Lower lobe of right lung (tissue), 2 donors: ENCODE results near the gene ME2. TPM values are rescaled to one million over a fixed set of nuclear protein-coding genes. Genes with fewer than 3 reads are reported as not detected.

Source experiments
- ATAC-seq, 2 donors: fragments of 200-7000 bp; cut with Tn5 transposase; one replicate each; pipeline ENCODE4 v1.9.1; 2020 to 2022; ENCODE audit warnings: mild to moderate bottlenecking in 2 of 2, moderate library complexity in 2 of 2
- DNase-seq: peaks from one replicate; pipeline ENCODE4 v3.0.0-alpha.2; 2020
- H3K27ac ChIP-seq: fragments of 200-600 bp; one replicate; pipeline ENCODE4 v1.8.0; 2022
- H3K27me3 ChIP-seq: fragments of 200-600 bp; one replicate; pipeline ENCODE4 v1.8.0; 2022; ENCODE audit warnings: low read depth
- H3K36me3 ChIP-seq: fragments of 200-600 bp; one replicate; pipeline ENCODE4 v1.8.0; 2022; ENCODE audit warnings: mild to moderate bottlenecking
- H3K4me1 ChIP-seq: fragments of 200-600 bp; one replicate; pipeline ENCODE4 v1.8.0; 2022
- H3K4me3 ChIP-seq: fragments of 200-600 bp; one replicate; pipeline ENCODE4 v1.8.0; 2022; ENCODE audit warnings: mild to moderate bottlenecking
- H3K9me3 ChIP-seq: fragments of 200-600 bp; one replicate; pipeline ENCODE4 v1.8.0; 2022
- CTCF ChIP-seq: fragments of 200-600 bp; IDR thresholded peaks from one replicate; pipeline ENCODE4 v1.8.0; 2022; ENCODE audit warnings: antibody characterized with exemption, mild to moderate bottlenecking
- intact Hi-C: fragments of 100-400 bp; cut with DNase I; formaldehyde crosslinking; loops from one replicate; pipeline ENCODE4 v1.11.0; 2022
- total RNA-seq: library from RNA; stranded (reverse); fragmentation: NEBNext Ultra II Directional; extraction: Animal tissue kit (Norgen Biotek cat#: 25700); gene quantifications from one replicate; pipeline ENCODE4 v1.2.1, GENCODE V29; 2021
- donor health status: DM: no; HTN: yes; CAD: no; lungs with severe emphysema.

Gene ME2
- total RNA-seq, 1 donor from 2014 or later = 42.4 TPM

- ATAC-seq = no peak
- intact Hi-C loops = no loop called here
Measured at GRCh38 chr18:50839341-50839740, 39.6 kb upstream of the ME2 start.

DNA sequence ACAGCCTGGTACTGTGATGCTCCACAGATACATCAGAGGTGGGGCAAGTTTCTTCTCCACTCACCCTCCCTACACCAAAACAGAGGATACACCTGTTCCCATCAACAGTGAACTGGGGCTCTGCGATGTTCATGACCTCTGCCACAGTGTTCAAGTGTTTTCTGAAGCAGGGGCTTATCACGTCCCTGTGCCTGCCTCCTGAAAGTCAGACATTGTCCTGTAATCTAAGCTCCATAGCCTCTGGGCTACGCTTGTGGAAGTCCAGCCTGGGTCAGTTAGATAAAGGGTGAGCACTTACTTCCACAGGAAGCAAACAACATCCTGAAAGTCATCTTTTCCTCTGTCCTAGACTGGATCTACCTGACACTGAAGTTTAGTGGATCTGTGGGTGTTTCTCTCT lies 38.9 kb upstream of the ME2 start:
- Histone ChIP-seq H3K27me3 (no peaks in the 10 kb centered on the region), H3K36me3 (no peaks in the 10 kb centered on the region), H3K4me3 (no peak overlapping the region), H3K9me3 (no peaks in the 10 kb centered on the region), H3K27ac (no peak overlapping the region), H3K4me1 (peaks cover 14% of the 10 kb centered on the region)
- ATAC-seq (no peak), DNase-seq (no peak)
- TF ChIP-seq CTCF = no peak
- intact Hi-C loops = no loop called here

More at GRCh38 chr18:50839341-50839740, 39.6 kb upstream of the ME2 start:
- TF ChIP-seq CTCF = no peak
- no peak overlapping the region for H3K27ac ChIP-seq
- no peaks in the 10 kb centered on the region for H3K27me3 ChIP-seq
- H3K4me3 ChIP-seq = no peak overlapping the region
- peaks cover 14% of the 10 kb centered on the region for H3K4me1 ChIP-seq
- no peaks in the 10 kb centered on the region for H3K36me3 ChIP-seq
- no peaks in the 10 kb centered on the region for H3K9me3 ChIP-seq
- no peak for DNase-seq

DNA sequence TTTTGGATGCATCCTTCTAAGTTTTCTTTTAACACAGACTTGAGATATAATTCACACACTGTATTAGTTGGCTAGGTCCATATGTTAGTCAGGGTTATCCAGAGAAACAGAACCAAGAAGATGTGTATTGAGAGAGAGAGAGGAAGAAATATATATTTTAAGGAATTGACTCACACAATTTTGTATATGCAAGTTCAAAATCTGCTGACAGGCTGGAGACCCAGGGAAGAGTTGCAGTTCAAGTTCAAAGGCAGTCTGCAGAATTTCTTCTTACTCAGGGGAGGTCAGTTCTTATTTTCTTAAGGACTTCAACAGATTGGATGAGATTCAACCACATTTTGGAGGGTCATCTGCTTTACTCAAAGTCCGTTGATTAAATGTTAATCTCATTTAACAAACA lies 36.1 kb upstream of the ME2 start:
- ATAC-seq (no peak), DNase-seq (no peak)
- Histone ChIP-seq H3K36me3 (no peaks in the 10 kb centered on the region), H3K27me3 (no peaks in the 10 kb centered on the region), H3K9me3 (no peaks in the 10 kb centered on the region), H3K27ac (no peak overlapping the region), H3K4me3 (no peak overlapping the region), H3K4me1 (no peaks in the 10 kb centered on the region)
- intact Hi-C loops = no loop called here
- no peak for TF ChIP-seq CTCF

DNA sequence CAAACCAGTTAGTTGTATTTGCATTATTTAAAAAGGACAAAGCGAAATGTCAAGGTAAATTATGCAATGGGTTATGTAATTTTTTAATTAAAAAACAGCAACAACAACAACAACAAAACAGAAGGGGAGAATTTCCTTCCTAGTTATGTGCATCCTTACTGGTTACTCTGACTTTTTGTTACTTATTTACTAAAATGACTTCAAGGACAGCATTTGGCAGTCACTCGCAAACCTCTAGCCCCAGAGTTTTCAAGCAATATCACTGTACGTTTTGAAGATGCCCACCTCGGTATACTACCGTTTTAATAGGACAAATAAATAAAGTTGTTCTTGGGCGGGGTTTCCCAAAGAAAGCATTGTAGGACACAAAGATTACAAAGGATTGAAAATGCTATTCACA lies 34.4 kb upstream of the ME2 start:
- intact Hi-C loops = no loop called here
- H3K4me1 ChIP-seq = no peaks in the 10 kb centered on the region
- no peak overlapping the region for H3K27ac ChIP-seq
- H3K36me3 ChIP-seq = no peaks in the 10 kb centered on the region
- no peaks in the 10 kb centered on the region for H3K27me3 ChIP-seq
- no peak for TF ChIP-seq CTCF
- ATAC-seq (no peak), DNase-seq (no peak)
- no peak overlapping the region for H3K4me3 ChIP-seq
- H3K9me3 ChIP-seq = no peaks in the 10 kb centered on the region

DNA sequence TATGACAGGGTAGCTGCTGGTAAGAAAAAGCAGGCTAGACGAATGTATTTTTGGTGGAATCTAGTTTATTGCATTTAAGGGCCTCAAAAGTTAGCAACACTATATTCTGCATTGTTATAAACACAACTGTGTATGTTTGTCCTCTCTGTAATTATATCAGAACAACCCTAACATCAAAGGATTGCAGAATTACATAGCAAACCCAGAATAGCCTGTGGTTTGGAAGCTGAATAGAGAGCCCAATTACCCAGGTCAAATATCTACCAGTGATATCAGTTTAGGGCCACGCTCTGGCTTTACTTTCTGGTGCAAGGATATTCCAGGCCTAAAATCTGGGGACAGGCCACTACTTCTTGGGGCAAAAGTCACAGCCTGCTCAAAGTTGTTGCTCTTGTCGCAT lies 34.0 kb upstream of the ME2 start:
- no peaks in the 10 kb centered on the region for H3K4me1 ChIP-seq
- no peak overlapping the region for H3K27ac ChIP-seq
- no peaks in the 10 kb centered on the region for H3K36me3 ChIP-seq
- DNase-seq (no peak), ATAC-seq (no peak)
- no peaks in the 10 kb centered on the region for H3K9me3 ChIP-seq
- H3K4me3 ChIP-seq = no peak overlapping the region
- no peaks in the 10 kb centered on the region for H3K27me3 ChIP-seq
- intact Hi-C loops = no loop called here
- no peak for TF ChIP-seq CTCF

DNA sequence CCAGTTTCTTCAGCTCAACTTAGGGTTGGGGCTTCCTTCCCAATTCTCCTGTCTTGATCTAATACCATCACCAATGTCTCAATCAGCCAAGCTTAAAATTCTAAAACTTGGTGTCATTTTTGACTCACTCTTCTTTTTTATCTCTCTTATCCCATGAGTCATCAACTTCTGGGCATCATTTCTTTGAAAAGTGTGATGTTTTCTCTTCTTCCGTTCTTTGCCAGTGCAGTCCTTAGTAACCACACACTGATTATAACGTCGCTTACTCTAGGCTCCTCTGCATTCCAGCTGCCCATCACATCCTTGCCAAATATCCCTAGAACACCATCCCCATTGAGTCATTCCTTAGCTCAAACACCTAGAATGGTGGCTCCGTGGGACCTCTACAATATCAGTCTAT lies 31.7 kb upstream of the ME2 start:
- H3K36me3 ChIP-seq = no peaks in the 10 kb centered on the region
- no peak overlapping the region for H3K4me3 ChIP-seq
- no peaks in the 10 kb centered on the region for H3K27me3 ChIP-seq
- intact Hi-C loops = no loop called here
- no peaks in the 10 kb centered on the region for H3K4me1 ChIP-seq
- no peaks in the 10 kb centered on the region for H3K9me3 ChIP-seq
- no peak for TF ChIP-seq CTCF
- no peak for DNase-seq
- ATAC-seq = no peak
- no peak overlapping the region for H3K27ac ChIP-seq
